HEK293T (cell line): ENCODE results near the gene PORCN.

Experiments used
- CTCF ChIA-PET: fragments of 350-600 bp; formaldehyde crosslinking; extraction: SDS; loops from one replicate; lab custom pipeline; 2021; ENCODE audit warnings: antibody characterized with exemption, inconsistent platforms; lab: Yijun Ruan, JAX
- POLR2A ChIA-PET: fragments of 350-600 bp; formaldehyde crosslinking; extraction: SDS; loops from one replicate; lab custom pipeline; 2020; ENCODE audit warnings: antibody characterized with exemption, inconsistent platforms; lab: Yijun Ruan, JAX
- DNase-seq: peaks from one replicate; pipeline ENCODE4 v3.0.0; 2012; ENCODE audit warnings: mixed read lengths; ENCODE audit errors: extremely low spot score
- ARNT ChIP-seq: fragments of 450-650 bp; IDR thresholded peaks from 2 replicates; pipeline ENCODE4 v1.6.1; 2017; ENCODE audit warnings: mild to moderate bottlenecking
- BHLHE40 ChIP-seq: fragments of 450-650 bp; IDR thresholded peaks from 2 replicates; pipeline ENCODE4 v1.6.1; 2016; ENCODE audit warnings: mild to moderate bottlenecking, moderate library complexity, borderline replicate concordance
- CTBP1 ChIP-seq: fragments of 450-650 bp; IDR thresholded peaks from 2 replicates; pipeline ENCODE4 v1.6.1; 2016; ENCODE audit warnings: borderline replicate concordance
- ELF4 ChIP-seq: fragments of 450-650 bp; IDR thresholded peaks from 2 replicates; pipeline ENCODE4 v1.6.1; 2017; ENCODE audit warnings: antibody characterized with exemption
- FOXA1 ChIP-seq: fragments of 450-650 bp; IDR thresholded peaks from 2 replicates; pipeline ENCODE4 v1.6.1; 2016; ENCODE audit warnings: mild to moderate bottlenecking
- FOXK2 ChIP-seq: fragments of 450-650 bp; IDR thresholded peaks from 2 replicates; pipeline ENCODE4 v1.6.1; 2016; ENCODE audit warnings: mild to moderate bottlenecking
- FOXM1 ChIP-seq: fragments of 450-650 bp; IDR thresholded peaks from 2 replicates; pipeline ENCODE4 v1.6.1; 2017; ENCODE audit warnings: mild to moderate bottlenecking, borderline replicate concordance
- HDGF ChIP-seq: fragments of 450-650 bp; IDR thresholded peaks from 2 replicates; pipeline ENCODE4 v1.6.1; 2017; ENCODE audit warnings: antibody characterized with exemption, borderline replicate concordance
- L3MBTL2 ChIP-seq: fragments of 450-650 bp; conservative IDR thresholded peaks from 2 replicates; pipeline ENCODE4 v1.6.1; 2016; ENCODE audit warnings: mild to moderate bottlenecking
- LEF1 ChIP-seq: fragments of 450-650 bp; IDR thresholded peaks from 2 replicates; pipeline ENCODE4 v1.6.1; 2017; ENCODE audit warnings: mild to moderate bottlenecking, borderline replicate concordance
- NFRKB ChIP-seq: fragments of 450-650 bp; IDR thresholded peaks from 2 replicates; pipeline ENCODE4 v1.6.1; 2016; ENCODE audit warnings: mild to moderate bottlenecking, moderate library complexity
- SP1 ChIP-seq: fragments of 450-650 bp; IDR thresholded peaks from 2 replicates; pipeline ENCODE4 v1.6.1; 2017
- SUZ12 ChIP-seq: fragments of 450-650 bp; IDR thresholded peaks from 2 replicates; pipeline ENCODE4 v1.6.1; 2016; ENCODE audit warnings: mild to moderate bottlenecking
- TARDBP ChIP-seq: fragments of 450-650 bp; IDR thresholded peaks from 2 replicates; pipeline ENCODE4 v1.6.1; 2016
- ZNF384 ChIP-seq: fragments of 450-650 bp; IDR thresholded peaks from 2 replicates; pipeline ENCODE4 v1.6.1; 2016
- TF ChIP-seq, protein P1 (sequence below): fragments of 450-650 bp; IDR thresholded peaks from 2 replicates; pipeline ENCODE4 v1.6.1; 2016

Gene PORCN

DNA sequence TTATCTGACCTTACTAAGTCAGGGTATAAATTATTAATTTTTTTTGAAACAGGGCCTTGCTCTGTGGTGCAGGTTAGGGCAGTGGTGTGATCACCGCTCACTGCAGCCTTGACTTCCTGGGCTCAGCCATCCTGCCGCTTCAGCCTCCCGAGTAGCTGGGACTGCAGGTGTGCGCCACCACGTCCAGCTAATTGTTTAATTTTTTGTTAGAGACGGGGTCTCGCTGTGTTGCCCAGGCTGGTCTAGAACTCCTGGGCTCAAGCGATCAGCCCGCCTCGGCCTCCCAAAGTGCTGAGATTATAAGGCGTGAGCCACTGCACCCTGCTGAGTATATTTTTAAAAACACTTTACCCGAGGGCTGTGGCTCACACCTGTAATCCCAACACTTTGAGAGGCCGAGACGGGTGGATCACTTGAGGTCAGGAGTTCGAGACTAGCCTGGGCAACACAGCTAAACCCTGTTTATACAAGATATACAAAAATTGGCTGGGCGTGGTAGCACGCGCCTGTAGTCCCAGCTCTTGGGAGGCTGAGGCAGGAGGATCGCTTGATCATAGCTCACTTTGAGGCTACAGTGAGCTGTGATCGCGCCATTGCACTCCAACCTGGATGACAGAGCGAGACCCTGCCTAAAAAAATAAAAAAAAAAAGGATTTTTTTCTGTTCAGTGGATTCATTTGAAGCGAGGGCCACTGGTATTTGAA lies 30.0 kb downstream of the PORCN start:
- POLR2A ChIA-PET = interaction anchor here (0.9 to 1.6 kb wide), 3 partner anchors 17 to 40 kb away, joined by 3 to 13 read pairs (median 10); partner anchors contain the start of genes EBP and RBM3
- TF ChIP-seq ELF4 (no peak), CTBP1 (no peak), LEF1 (no peak), FOXA1 (no peak), BHLHE40 (no peak), L3MBTL2 (peak; percentile 68)
- CTCF ChIA-PET = no interaction called here
- DNase-seq = no peak

DNA sequence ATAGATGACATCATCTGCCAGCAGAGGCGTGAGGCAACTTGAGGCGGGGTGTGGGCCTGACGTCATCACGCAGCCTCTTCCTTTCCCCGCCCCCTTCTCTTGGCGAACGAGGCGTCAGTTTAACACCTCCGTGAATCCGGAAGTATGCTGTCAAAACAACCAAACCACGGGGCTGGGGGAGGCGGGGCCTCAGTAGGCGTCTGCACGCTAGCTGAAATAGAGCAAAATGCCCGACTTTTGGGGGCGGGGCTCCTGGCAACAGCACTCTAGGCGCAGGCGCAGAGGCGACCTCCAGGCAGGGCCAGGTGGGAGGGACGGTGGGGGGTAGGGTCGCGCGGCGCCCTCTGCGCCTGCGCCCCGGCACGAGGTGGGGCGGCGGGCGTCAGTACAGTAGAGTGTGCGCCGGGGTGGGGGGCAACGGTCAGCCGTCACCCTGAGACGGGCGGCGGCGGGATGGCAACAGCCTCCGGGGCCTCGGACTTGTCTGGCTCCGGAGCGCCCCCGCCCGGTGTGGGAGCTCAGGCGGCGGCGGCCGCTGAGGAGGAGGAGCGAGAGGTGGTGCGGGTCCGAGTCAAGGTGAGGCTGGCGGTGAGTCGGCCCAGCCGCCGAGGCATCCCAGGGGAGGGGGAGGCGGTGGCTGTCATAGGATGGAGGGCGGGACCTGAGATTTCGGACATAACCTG lies 30.7 kb downstream of the PORCN start, which contains the start of gene TBC1D25:
Gene TBC1D25 (plus strand): TSS at position 370 of the 683 bp plus-strand sequence. CDS start 84 bp downstream, at position 454.
- peak; percentile 89 for DNase-seq
- TF ChIP-seq, protein P1, sequence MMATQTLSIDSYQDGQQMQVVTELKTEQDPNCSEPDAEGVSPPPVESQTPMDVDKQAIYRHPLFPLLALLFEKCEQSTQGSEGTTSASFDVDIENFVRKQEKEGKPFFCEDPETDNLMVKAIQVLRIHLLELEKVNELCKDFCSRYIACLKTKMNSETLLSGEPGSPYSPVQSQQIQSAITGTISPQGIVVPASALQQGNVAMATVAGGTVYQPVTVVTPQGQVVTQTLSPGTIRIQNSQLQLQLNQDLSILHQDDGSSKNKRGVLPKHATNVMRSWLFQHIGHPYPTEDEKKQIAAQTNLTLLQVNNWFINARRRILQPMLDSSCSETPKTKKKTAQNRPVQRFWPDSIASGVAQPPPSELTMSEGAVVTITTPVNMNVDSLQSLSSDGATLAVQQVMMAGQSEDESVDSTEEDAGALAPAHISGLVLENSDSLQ = peak; percentile 63; the same call in 1 of the 2 replicates
- TF ChIP-seq L3MBTL2 = peak; percentile 7
- peak; percentile 38; the same call in 1 of the 2 replicates for TF ChIP-seq ELF4
- peak; percentile 60; the same call in 1 of the 2 replicates for TF ChIP-seq ARNT
- no peak for TF ChIP-seq CTBP1
- no peak for TF ChIP-seq FOXM1
- POLR2A ChIA-PET = interaction anchor here (0.9 to 1.6 kb wide), 4 partner anchors 8 to 40 kb away, joined by 3 to 13 read pairs (median 7); partner anchors contain the start of genes EBP and RBM3

DNA sequence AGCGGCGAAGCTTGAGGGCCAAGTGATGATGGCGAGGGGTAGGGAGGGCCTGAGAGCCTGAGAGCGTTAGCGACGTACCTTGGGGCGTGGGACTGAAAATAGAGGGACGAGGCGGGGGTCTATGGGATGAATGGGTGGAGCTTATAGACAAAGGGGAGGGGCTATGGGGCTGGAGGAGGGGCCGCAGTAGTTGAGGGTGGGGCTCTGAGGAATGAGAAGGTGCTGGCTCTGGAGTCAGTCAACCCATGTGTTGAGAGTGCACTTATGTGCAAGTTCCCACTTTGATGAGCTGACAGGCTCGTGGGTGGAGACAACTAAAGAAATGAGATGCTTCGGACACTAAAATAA lies 31.2 kb downstream of the PORCN start:
- ChIA-PET CTCF (interaction anchor here (0.6 kb wide), 2 partner anchors 33 to 523 kb away, joined by 3 read pairs; no protein-coding TSS in a partner anchor), POLR2A (interaction anchor here (1.0 to 1.6 kb wide), 3 partner anchors 9 to 34 kb away, joined by 4 to 13 read pairs (median 10); partner anchors contain the start of genes EBP and RBM3)
- DNase-seq = peak; percentile 54
- no peak for TF ChIP-seq LEF1
- no peak for TF ChIP-seq FOXM1

More for the DNA sequence above, 30.7 kb downstream of the PORCN start, which contains the start of gene TBC1D25:
- CTCF ChIA-PET = interaction anchor here (0.6 kb wide), 1 partner anchor 522 kb away, joined by 3 read pairs; no protein-coding TSS in a partner anchor

DNA sequence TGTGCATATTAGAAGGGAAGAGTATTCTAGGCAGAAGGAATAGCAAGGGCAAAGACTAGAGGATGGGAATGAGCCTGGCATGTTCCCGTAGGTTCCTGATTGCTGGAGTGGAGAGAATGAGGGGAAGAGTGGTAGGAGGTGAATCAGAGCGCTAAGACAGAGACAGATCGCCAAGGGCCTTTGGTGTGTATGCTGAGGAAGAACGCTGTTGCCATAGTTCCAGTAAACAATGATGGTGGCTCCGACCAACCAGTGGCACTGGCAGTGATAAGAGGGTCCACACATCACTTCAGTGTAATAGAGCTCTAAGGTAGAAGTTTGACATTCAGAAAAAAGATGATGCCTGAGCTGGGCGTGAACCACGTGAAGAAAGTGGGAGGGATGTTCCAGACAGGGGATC lies 31.7 kb downstream of the PORCN start:
- DNase-seq = no peak
- POLR2A ChIA-PET = interaction anchor here (1.0 to 1.6 kb wide), 3 partner anchors 9 to 34 kb away, joined by 4 to 13 read pairs (median 10); partner anchors contain the start of genes EBP and RBM3
- TF ChIP-seq ELF4 (no peak), TARDBP (no peak), NFRKB (no peak), LEF1 (no peak), FOXK2 (no peak), CTBP1 (no peak), FOXM1 (no peak), FOXA1 (no peak), SP1 (no peak), L3MBTL2 (no peak), HDGF (no peak), ARNT (no peak), SUZ12 (no peak), BHLHE40 (no peak)
- TF ChIP-seq, protein P1 = no peak
- CTCF ChIA-PET = interaction anchor here (0.6 kb wide), 1 partner anchor 34 kb away, joined by 3 read pairs; no protein-coding TSS in a partner anchor

DNA sequence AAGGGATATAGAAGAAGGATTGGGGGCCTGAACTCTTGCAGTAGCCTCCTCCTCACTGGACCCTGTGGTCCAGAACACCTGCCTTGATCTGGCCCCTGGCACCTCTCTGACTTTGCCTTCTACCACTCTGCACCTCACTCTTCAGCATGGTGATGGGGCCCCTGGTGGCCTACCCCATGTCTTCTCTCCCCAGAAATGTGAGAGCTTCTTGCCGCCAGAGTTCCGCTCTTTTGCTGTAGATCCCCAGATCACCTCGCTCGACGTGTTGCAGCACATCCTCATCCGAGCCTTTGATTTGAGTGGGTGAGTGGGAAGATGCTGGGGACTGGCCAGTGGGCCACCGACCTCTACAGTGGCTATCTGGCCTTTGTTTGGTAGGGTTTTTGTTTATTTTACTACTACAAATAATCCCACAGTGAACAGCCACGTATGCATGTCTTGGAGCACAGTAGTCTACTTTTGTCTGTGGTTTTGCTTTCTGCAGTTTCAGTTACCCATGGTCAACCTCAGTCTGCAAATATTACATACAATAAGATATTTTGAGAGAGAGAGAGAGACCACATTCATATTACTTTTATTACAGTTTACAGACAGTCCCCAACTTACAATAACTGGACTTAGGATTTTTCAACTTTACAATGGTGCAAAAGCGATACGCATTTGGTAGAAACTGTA lies 32.5 kb downstream of the PORCN start:
- ChIA-PET CTCF (no interaction called here), POLR2A (no interaction called here)
- DNase-seq = no peak
- no peak for TF ChIP-seq FOXK2
- TF ChIP-seq, protein P1 = no peak
- no peak for TF ChIP-seq SP1
- TF ChIP-seq ZNF384 = no peak
- no peak for TF ChIP-seq SUZ12
- no peak for TF ChIP-seq TARDBP
- TF ChIP-seq L3MBTL2 = no peak
- TF ChIP-seq FOXM1 = no peak
- no peak for TF ChIP-seq LEF1
- no peak for TF ChIP-seq HDGF
- TF ChIP-seq ARNT = no peak
- TF ChIP-seq ELF4 = no peak
- no peak for TF ChIP-seq NFRKB
- TF ChIP-seq CTBP1 = no peak
- TF ChIP-seq FOXA1 = no peak
- no peak for TF ChIP-seq BHLHE40
